ENCODE measurements around the gene ACTMAP. TPM values are rescaled to one million over a fixed set of nuclear protein-coding genes. Genes with fewer than 3 reads are reported as not detected.

Gene ACTMAP
- total and polyA plus RNA-seq, 9 of the 15 experiments (the other 6 are each of a cell fraction or from before 2014, with no cell fraction given): 1.7 to 16.6 (median 4.9) TPM

- TF ChIP-seq, protein P1, sequence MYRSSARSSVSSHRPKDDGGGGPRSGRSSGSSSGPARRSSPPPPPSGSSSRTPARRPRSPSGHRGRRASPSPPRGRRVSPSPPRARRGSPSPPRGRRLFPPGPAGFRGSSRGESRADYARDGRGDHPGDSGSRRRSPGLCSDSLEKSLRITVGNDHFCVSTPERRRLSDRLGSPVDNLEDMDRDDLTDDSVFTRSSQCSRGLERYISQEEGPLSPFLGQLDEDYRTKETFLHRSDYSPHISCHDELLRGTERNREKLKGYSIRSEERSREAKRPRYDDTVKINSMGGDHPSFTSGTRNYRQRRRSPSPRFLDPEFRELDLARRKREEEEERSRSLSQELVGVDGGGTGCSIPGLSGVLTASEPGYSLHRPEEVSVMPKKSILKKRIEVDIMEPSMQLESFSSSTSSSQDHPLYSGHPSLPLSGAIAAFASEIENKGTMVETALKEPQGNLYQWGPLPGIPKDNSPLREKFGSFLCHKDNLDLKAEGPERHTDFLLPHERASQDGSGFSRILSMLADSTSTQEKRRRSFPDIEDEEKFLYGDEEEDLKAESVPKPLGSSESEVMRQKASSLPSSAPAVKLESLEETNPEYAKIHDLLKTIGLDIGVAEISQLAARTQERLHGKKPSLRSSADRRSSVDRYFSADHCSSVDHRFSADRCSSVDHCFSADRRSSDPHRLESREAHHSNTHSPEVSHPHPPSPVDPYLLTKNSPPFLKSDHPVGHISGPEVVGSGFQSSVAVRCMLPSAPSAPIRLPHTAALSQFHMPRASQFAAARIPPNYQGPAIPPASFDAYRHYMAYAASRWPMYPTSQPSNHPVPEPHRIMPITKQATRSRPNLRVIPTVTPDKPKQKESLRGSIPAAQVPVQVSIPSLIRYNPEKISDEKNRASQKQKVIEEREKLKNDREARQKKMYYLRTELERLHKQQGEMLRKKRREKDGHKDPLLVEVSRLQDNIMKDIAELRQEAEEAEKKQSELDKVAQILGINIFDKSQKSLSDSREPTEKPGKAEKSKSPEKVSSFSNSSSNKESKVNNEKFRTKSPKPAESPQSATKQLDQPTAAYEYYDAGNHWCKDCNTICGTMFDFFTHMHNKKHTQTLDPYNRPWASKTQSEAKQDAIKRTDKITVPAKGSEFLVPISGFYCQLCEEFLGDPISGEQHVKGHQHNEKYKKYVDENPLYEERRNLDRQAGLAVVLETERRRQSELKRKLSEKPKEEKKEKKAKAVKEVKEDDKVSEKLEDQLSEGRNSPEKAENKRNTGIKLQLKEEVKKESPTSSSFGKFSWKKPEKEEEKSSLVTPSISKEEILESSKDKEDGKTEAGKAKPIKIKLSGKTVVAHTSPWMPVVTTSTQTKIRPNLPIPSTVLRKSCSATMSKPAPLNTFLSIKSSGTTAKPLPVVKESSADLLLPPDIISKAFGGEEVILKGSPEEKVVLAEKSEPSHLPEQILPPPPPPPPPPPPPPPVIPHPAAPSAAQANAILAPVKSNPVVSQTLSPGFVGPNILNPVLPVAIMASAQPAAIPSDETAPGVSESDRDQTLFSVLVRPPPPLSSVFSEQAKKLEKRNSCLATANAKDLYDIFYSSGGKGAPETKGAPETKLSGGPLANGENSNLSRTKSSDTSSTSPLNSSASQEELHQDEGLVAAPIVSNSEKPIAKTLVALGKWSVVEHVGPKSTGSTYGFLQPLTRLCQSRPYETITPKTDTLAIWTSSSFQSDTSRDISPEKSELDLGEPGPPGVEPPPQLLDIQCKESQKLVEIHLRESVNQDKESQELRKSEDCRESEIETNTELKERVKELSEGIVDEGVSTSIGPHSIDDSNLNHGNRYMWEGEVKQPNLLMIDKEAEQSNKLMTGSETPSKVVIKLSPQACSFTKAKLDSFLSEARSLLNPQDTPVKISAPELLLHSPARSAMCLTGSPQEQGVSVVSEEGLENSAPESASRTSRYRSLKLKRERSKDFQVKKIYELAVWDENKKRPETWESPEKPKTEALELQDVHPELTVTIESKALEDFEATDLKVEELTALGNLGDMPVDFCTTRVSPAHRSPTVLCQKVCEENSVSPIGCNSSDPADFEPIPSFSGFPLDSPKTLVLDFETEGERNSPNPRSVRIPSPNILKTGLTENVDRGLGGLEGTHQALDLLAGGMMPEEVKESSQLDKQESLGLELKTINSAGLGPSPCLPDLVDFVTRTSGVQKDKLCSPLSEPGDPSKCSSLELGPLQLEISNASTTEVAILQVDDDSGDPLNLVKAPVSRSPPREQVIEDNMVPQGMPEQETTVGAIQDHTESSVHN (IDR thresholded peaks at IDR 0.05; ENCODE audit: borderline replicate concordance in 1 of 2, low read depth in 1 of 2): peak in 1 of 2 experiments; percentile 38; a peak in 1 of 4 replicates
- TF ChIP-seq ESRRB (CRISPR knock-in tag; IDR thresholded peaks at IDR 0.05; ENCODE audit: borderline replicate concordance) (0 out of 2 replicates have a peak, but pooled peaks have one; percentile 77), NR2F6 (CRISPR knock-in tag; IDR thresholded peaks at IDR 0.05) (peak; percentile 91; the same call in 1 of the 2 replicates), ZNF124 (CRISPR knock-in tag; IDR thresholded peaks at IDR 0.05) (no peak), BRF1 (IDR thresholded peaks at IDR 0.05; ENCODE audit: borderline replicate concordance, extremely low read depth, insufficient read length) (no peak), NCOA6 (IDR thresholded peaks at IDR 0.05) (no peak), ZZZ3 (IDR thresholded peaks at IDR 0.05) (no peak), MAX (CRISPR knock-in tag; IDR thresholded peaks at IDR 0.05) (peak; percentile 98), SREBF1 (IDR thresholded peaks at IDR 0.05; ENCODE audit: borderline replicate concordance, low read depth, low read length) (peak; percentile 86; the same call in 1 of the 2 replicates), THRA (IDR thresholded peaks at IDR 0.05) (no peak), KLF10 (CRISPR knock-in tag; IDR thresholded peaks at IDR 0.05) (no peak; the same call in 1 of the 2 replicates), NRF1 (conservative IDR thresholded peaks at IDR 0.05 in 1 of 2, IDR thresholded peaks at IDR 0.05 in 1 of 2) (peak; percentile 68 to 78; a peak in 3 of 4 replicates)
- TF ChIP-seq, protein P2, sequence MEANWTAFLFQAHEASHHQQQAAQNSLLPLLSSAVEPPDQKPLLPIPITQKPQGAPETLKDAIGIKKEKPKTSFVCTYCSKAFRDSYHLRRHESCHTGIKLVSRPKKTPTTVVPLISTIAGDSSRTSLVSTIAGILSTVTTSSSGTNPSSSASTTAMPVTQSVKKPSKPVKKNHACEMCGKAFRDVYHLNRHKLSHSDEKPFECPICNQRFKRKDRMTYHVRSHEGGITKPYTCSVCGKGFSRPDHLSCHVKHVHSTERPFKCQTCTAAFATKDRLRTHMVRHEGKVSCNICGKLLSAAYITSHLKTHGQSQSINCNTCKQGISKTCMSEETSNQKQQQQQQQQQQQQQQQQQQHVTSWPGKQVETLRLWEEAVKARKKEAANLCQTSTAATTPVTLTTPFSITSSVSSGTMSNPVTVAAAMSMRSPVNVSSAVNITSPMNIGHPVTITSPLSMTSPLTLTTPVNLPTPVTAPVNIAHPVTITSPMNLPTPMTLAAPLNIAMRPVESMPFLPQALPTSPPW (CRISPR knock-in tag; IDR thresholded peaks at IDR 0.05): peak; percentile 79
- TF ChIP-seq, protein P3, sequence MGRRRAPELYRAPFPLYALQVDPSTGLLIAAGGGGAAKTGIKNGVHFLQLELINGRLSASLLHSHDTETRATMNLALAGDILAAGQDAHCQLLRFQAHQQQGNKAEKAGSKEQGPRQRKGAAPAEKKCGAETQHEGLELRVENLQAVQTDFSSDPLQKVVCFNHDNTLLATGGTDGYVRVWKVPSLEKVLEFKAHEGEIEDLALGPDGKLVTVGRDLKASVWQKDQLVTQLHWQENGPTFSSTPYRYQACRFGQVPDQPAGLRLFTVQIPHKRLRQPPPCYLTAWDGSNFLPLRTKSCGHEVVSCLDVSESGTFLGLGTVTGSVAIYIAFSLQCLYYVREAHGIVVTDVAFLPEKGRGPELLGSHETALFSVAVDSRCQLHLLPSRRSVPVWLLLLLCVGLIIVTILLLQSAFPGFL (CRISPR knock-in tag; IDR thresholded peaks at IDR 0.05): no peak
These were observed at the start of gene ACTMAP (continued) for GRCh38 chr19:40750058-40750873.

Data from K562 (cell line).